M059J (cell line): Measurements from ENCODE around the gene TARBP1. TPM values are rescaled to one million over a fixed set of nuclear protein-coding genes. Genes with fewer than 3 reads are reported as not detected.
"Not testable (repeated sequence)": the region's sequence is repeated elsewhere in the genome, so short reads cannot be mapped to it uniquely, and the experiment has no call there.

ENCODE experiments used
- DNase-seq: peaks from one replicate; pipeline ENCODE4 v3.0.0-alpha.2; 2012; ENCODE audit warnings: low read depth
- total RNA-seq: library from RNA; depleted of rRNA; stranded (reverse); fragments of >200 nt; shearing (Covaris generic); gene quantifications from 2 replicates; pipeline ENCODE4 v1.2.3, GENCODE V29; 2014; rRNA removed

Gene TARBP1, protein sequence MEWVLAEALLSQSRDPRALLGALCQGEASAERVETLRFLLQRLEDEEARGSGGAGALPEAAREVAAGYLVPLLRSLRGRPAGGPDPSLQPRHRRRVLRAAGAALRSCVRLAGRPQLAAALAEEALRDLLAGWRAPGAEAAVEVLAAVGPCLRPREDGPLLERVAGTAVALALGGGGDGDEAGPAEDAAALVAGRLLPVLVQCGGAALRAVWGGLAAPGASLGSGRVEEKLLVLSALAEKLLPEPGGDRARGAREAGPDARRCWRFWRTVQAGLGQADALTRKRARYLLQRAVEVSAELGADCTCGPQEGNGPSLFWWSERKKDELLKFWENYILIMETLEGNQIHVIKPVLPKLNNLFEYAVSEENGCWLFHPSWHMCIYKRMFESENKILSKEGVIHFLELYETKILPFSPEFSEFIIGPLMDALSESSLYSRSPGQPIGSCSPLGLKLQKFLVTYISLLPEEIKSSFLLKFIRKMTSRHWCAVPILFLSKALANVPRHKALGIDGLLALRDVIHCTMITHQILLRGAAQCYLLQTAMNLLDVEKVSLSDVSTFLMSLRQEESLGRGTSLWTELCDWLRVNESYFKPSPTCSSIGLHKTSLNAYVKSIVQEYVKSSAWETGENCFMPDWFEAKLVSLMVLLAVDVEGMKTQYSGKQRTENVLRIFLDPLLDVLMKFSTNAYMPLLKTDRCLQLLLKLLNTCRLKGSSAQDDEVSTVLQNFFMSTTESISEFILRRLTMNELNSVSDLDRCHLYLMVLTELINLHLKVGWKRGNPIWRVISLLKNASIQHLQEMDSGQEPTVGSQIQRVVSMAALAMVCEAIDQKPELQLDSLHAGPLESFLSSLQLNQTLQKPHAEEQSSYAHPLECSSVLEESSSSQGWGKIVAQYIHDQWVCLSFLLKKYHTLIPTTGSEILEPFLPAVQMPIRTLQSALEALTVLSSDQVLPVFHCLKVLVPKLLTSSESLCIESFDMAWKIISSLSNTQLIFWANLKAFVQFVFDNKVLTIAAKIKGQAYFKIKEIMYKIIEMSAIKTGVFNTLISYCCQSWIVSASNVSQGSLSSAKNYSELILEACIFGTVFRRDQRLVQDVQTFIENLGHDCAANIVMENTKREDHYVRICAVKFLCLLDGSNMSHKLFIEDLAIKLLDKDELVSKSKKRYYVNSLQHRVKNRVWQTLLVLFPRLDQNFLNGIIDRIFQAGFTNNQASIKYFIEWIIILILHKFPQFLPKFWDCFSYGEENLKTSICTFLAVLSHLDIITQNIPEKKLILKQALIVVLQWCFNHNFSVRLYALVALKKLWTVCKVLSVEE (N-terminal part only)
- 17.1 and 27.3 TPM in 2 replicates for total RNA-seq

DNA sequence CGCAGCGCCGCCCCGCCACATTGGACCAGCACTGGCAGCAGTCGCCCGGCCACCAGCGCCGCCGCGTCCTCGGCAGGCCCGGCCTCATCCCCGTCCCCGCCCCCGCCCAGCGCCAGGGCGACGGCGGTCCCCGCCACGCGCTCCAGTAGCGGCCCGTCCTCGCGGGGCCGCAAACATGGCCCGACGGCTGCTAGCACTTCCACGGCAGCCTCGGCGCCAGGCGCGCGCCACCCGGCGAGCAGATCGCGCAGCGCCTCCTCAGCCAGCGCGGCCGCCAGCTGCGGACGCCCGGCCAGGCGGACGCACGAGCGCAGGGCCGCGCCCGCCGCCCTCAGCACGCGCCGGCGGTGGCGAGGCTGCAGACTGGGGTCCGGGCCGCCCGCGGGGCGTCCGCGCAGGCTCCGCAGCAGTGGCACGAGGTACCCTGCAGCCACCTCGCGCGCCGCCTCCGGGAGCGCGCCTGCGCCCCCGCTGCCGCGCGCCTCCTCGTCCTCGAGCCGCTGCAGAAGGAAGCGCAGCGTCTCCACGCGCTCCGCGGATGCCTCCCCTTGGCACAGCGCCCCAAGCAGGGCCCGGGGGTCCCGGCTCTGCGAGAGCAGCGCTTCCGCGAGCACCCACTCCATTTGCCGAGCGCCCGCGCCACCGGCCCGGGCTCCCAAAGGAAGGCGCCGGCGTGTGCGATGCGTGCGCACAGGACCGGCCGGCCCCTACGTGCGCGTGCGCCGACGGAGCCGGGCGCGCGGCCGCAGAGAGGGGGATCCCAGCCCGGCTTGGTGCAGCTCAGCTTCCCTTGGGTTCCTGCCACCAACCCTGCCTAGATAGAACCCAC lies at the start of gene TARBP1:
TSS of gene TARBP1 (minus strand) at position 699 of the 829 bp plus-strand sequence. CDS start at position 623, 76 bp downstream.
- peak; percentile 69 for DNase-seq

DNA sequence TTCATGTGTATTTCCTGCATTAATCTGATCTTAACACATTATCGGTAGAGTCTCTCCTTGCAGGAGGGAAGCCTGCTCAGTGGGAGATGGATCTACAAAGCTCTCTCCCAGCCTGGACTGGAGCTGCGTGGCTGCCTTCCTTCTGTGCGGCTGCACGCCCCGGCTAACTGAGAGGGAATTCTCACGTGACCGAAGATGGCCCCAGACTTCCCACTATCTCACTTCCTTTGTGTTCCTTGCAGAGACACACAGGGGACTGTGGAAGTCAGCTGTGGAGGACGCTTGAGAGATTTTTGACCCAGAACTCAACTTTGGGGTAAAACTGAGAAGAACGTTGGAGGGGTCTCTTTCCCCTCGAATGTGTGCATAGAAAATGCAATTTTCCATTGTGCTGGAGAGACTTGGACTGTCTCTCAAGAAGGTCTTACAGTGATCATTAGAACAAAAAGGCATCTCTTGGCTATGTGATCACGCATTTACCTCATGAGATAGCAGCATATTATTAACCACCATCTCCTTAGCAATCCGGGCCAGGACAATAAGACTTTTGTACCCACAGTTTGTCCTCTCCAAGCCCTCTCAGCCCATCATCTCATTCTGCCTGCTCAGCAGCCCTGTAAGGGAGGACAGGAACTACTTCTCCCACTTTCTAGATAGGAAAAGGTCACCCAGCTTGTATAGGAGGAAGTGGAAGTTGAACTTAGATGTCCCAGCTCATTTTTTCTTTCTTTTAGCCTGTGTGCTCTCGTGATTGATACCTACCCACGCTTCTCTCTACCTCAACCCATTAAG lies 49.3 kb upstream of the TARBP1 start:
- no peak for DNase-seq

DNA sequence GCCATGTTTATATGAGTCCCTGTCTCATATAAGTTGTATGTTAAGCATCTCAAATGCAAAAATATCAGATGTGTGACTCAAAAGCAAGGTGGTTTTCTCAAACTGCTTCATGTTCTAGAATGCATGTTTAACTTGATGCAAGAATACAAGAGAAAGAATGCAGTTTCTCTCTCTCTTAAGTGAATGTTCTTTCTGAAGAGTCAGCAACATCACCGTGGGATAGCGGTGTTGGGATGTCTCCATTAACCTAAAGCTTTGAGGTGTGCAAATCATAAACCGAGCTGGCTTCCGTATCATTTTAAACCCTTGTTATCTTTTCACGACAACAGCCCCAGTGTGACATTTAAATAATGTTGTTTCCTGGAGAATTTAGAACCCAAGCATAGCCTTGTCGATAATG lies 48.4 kb upstream of the TARBP1 start:
- no peak for DNase-seq

DNA sequence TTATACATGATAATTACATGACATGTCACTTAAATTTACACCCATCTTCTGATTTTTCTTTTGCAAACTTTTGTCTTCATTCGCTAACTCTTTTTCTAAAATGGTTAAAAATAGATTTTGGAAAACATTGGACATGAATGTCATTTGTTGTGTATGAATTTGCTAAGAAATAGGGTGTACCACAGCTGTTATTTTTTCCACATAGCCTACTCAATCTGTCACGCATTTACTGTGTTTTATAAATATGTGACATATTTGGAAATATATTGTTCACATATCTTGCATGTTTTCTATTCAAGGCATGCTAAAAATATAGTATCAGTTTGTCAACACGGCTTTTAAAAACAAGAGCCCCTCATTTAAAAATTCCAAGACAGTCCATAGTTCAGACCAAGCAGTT lies 47.9 kb upstream of the TARBP1 start:
- no peak for DNase-seq

DNA sequence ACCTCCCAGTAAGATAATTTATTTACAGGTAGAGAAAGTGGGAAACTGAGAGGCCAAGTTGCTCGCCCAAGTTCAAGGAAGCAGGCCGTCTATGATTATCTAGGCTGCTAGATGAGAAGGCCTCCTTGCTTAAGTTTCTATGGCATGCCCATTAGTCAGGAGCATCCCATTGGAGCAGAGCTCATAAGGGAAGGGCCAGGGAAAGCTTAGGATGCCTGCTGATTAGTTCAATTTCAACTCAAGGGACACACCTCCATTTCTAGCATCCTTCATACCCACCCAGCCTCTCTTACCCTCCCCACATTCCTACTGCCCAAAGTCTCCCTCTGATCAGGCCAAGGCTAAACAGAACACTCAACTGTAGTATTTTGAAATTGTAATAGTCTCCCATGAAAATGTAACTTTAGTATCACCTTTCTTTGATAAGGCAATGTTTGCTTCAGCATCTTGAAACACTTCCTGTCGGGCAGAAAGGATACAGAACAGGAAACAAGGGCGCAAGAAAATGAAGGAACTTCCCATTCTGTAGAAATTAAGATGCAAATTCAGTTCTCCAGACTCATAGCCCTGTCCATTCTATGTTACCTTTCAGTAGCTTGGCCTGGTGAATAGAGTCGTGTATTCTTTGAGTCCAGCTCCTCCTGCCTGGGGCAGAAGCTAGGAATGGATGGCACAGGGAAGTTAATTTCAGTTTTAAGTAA lies 46.3 kb upstream of the TARBP1 start:
- DNase-seq, result no peak

DNA sequence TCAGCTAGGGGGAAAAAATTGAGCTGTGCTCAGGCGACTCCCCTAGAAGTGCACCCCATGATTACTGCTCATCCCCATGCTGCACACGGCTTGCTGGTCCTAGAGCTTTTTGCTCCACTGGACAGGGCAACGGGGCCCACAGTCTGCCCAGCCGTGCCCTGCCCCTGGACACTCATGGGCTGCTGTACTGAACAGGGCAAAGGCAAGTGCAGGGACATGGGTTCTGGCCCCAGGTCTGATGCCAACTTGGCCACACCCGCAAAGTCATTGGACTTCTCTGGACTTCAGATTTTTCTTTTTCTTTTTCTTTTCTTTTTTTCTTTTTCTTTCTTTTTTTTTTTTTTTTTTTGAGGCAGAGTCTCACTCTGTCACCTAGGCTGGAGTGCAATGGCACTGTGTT lies 42.9 kb upstream of the TARBP1 start:
- no peak for DNase-seq

DNA sequence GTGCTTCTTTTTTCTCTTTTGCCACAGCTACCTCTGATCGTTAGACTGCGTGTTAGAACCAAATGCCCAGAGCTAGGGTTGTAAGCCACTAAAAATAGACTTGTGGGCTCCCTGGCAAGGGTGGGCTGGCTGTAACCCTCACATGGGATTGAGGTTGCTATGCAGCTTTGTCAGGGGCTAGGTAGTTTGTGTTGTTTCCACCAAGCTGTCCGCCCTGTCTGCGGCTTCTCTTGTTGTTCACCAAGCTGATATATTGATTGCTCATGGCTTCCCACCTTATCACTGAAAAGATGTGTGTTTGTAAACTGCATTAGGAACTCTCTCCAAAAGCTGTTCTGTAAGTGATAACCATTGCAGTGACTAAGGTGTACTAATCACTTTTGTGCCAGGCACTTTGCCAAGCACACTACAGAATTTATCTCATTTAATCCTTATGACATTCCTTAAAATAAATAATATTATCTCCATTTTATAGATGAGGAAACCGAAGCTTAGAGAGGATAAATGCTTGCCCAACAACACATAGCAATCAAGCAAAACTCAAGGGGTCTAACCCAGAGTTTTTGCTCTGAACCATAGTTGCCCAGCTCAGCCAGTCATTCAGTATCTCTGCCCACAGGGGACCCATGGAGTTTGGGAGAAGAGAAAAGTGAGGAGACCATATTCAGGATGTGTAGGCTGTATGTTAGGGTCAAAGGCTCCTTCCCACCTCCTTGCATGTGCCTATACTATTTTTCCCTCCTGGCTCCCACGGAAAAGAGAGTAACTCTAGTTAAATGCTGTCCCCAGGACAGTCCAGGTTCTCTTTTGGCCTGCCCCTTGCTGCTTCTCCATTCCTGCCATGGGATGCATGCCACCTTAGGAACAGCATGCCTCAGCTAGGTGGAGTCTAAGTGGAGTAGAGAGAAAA lies 42.2 kb upstream of the TARBP1 start:
- no peak for DNase-seq

DNA sequence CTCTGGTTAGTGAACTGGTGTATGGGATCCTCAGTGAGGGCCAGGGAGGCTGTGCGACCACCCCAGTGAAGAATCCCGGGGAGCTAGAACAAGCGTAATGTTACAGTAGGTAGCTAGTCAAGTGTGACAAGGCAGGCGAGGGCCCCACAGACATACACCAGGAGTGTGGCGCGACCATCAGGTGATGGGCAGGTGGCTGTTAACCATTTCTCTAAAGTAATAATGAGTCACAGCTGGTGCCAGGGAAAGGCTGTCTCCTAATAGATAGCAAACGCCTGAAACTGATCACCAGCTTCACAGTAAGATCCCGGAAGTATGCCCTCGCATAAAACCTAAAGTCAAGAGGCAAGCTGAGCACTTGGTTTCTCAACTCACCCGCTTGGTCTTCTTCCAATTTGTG lies 40.5 kb upstream of the TARBP1 start:
- DNase-seq, result no peak

DNA sequence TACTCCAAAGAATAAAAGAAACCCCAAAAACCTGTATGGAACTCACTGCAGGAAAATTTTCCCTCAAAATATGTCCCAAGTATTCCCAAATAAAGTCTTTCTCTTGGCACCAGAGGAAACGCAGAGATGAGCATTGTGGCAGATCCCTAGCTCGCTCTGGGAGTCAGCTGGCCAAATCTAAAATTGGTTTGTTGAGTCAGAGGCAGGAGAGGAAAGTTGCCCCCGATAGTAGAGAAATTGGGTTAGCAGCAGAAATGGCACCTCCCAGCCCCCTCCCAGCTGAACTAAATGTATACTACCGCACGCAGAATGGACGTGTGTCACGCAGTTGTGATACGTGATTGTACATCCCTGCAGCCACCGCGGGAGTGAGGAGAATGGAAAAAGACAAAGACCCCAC lies 39.9 kb upstream of the TARBP1 start:
- no peak for DNase-seq

DNA sequence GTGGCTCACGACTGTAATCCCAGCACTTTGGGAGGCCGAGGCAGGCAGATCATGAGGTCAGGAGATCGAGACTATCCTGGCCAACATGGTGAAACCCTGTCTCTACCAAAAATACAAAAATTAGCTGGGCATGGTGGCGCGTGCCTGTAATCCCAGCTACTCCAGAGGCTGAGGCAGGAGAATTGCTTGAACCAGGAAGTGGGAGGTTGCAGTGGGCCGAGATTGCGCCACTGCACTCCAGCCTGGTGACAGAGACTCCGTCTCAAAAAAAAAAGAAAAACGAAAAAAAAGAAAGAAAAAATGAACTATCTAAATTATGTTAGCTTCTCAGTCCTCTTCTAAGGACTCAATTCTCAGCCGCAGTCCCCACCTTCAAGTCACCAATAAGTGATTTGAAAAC lies 39.1 kb upstream of the TARBP1 start:
- DNase-seq, result not testable (repeated sequence)

DNA sequence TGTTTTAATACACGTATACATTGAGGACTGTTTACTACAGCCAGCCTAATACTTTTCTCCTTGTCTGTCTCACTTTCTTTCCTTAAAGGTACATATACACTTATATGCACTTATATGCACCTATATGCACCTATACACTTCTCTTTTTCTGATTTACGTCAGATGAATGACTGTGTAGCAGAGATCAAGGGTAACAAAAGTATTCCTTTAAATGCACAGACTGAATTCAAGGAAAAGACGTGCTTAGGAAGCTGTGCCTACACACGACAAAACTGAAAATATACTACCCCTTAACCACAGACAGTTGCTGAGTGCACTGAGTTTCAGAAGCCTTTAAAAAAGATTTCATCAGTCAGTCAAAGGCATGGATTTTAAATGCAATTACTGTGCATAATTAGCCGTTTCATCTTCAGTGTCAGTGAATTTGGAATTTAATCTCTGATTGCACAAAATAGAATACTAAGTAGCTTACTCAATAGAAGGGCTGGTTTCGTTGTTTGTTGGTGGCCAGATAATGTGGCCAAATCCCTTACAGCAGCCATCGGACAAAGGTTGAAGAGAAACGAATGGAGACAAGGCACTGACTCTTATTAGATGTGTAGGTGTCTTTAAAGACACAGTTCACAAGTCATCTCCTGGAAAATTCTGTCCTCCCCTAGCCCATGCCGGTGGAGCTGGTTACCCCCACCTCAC lies 38.3 kb upstream of the TARBP1 start:
- no peak for DNase-seq

DNA sequence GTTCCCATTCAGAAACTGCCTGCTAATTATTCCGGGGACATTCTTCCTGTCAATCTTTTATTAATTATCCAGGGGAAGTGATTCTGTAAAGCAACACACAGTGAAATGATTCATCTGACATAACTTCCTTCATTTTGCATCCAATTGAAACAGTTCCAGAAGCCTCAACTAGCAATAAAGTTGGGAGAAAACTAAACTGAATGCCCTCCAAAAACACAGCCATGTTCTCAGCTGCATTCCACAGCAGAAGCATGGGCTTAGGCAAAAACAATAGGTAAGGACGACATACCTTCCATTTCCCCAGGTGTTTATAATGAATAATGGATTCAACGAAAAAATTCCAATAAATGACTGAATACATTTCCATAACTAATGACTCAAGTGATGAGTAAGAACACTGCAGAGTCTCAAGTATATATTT lies 36.9 kb upstream of the TARBP1 start:
- DNase-seq, result peak; percentile 84

DNA sequence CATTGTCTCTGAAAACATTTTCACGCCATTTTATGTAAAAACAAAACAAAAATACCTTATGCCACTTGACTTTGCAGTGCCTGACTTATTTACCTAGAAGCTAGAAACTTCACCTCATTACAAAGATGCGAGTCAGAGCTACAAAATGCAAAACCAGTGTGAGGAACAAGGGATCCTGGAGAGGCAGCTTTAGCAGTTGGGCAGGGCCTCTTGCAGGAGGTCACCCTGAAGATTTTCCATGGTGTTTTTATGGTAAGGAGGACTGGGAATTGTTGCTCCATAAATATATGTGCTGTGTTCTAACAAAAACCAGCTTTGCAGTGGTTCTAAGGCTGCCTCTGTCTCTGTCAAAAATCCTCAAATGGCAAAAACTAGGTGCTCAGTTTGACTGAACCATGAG lies 36.4 kb upstream of the TARBP1 start:
- peak; percentile 68 for DNase-seq

DNA sequence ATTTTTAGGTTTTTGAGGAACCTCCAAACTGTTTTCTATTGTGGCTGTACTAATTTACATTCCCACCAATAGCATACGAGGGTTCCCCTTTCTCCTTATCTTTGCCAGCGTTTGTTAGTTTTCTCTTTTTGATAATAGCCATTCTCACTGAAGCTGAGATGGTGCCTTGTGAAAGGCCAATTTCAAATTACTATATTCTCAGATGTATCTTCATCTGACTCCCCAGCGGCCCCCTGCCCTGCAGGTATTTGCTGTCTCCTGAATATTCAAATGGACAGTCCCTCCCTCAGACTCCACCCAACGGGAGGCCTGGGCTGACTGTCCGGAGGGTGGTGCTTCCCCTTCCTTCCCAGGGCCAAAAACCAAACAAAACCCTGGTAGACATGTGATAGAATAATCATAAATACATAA lies 33.5 kb upstream of the TARBP1 start:
- DNase-seq, result no peak

DNA sequence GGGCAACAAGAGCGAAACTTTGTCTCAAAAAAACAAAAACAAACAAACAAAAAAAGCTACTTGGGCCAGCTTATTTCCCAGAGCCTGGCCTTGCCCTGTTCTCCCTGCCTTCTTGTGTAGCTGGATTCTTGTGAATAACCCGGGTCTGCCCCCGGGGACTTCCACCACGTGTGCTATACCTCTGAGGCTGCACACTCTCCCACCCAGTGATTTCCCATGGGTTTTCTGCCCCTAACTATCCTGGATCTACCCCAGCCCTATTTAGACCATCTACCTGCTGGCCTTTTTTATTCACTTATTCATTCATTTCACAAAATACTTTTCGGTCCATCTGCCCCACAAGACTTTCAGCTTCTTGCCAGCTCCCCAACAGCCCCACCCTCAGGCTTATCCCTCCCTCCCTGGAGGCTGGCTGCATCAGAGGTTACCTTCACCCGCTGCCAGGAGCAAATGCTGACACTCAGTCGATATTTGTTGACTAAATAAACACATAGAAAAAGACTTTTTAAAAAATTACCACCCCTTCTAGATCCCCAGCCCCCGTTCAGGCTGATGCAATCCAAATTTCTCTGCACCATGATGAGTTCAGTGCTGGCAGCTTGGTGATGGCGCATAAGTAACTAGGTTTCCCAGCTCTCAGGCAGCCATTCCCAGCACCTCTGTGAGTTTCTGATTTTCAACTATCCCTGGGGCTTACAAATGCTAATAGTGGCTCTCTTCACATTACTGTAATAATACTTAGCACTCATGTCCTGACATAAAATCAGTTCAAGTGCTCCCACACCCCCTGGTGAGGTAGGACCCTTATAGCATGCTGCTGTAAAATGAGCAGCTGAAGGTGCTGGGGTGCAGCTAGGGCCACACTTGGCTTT lies 30.7 kb upstream of the TARBP1 start:
- peak; percentile 23 for DNase-seq

DNA sequence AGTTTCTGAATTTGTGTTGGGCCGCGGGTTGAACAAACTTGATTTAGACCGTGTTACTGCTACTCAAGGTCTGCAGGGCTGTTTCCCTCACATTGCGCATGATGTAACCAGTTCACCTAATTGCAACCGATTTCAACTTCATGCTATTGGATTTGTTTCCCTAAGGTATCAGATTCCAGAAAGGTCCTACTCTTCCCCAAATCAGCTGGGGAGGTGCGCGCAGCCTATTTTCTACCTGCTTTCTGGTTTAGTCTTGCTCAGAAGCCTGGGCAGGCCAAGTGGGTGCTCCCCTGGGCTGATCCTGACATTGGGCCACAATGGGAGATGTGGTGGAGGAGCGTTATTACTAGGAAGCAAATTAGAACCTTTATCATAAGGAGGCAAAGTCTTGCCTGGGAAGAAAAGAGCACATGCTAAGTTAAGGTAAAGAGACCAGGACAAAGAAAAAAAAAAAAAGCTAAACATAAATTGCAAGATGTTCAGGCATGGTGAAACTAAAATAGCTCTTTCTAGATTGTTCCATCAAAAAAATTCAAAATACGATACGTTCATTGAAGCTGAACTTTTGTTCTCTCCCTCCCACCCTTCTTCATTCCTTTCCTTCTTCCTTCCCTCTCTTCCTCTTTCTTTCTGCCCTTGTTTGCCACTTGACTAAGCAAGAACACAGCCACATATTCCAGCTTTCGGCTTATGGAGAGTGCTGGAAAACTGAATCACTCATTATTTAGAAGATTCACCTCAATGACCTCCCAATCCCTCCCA lies 28.8 kb upstream of the TARBP1 start:
- no peak for DNase-seq
